NCI-H524 treated with DMSO at 0.1 percent for 48 hours (cell line): Measurements from ENCODE around the gene DNAJC1.
"Not testable (repeated sequence)": the region's sequence is repeated elsewhere in the genome, so short reads cannot be mapped to it uniquely, and the experiment has no call there.

ENCODE experiments used
- DNase-seq: peaks from one replicate; lab custom pipeline; 2025; lab: John Stamatoyannopoulos, UW

The DNAJC1 gene

GRCh38 chr10:21724687-21725367, 278.7 kb downstream of the DNAJC1 start:
- DNase-seq: peak; percentile 67

- no peak for DNase-seq
These were observed 279.4 kb downstream of the DNAJC1 start for GRCh38 chr10:21724020-21724589.

GRCh38 chr10:21722209-21722608, 281.3 kb downstream of the DNAJC1 start:
- DNase-seq: no peak

GRCh38 chr10:21721000-21721665, 282.4 kb downstream of the DNAJC1 start:
- DNase-seq: no peak

- DNase-seq: no peak
These were observed 283.4 kb downstream of the DNAJC1 start for GRCh38 chr10:21720090-21720489.

GRCh38 chr10:21719502-21719901, 284.0 kb downstream of the DNAJC1 start:
- DNase-seq: no peak

- DNase-seq: not testable (repeated sequence)
These were observed 286.0 kb downstream of the DNAJC1 start for GRCh38 chr10:21717437-21718054.

- DNase-seq: no peak
These were observed 287.9 kb downstream of the DNAJC1 start for GRCh38 chr10:21715531-21716195.

GRCh38 chr10:21712975-21713374, 290.6 kb downstream of the DNAJC1 start:
- DNase-seq: no peak

GRCh38 chr10:21707498-21707897, 296.0 kb downstream of the DNAJC1 start:
- DNase-seq: no peak
